Measurements from ENCODE around the gene ELAVL3. TPM values are rescaled to one million over a fixed set of nuclear protein-coding genes. Genes with fewer than 3 reads are reported as not detected.

The ELAVL3 gene
- polyA plus RNA-seq, 1 donor from 2014 or later = 38.7 TPM

GRCh38 chr19:11422163-11423065, 58.4 kb downstream of the ELAVL3 start:
- H3K27me3 ChIP-seq (ENCODE audit: insufficient read depth, low read depth, low read length) = peaks cover 64% of the 10 kb centered on the region
- no peak overlapping the region for H2AFZ ChIP-seq (ENCODE audit: low read depth, low read length)
- H3K27ac ChIP-seq (ENCODE audit: low read length) = no peak overlapping the region
- H4K20me1 ChIP-seq (ENCODE audit: insufficient read depth) = no peaks in the 10 kb centered on the region
- H3K79me2 ChIP-seq (replicated peaks; ENCODE audit: insufficient read depth, low read length) = no peaks in the 10 kb centered on the region
- H3K9me3 ChIP-seq (ENCODE audit: low read length) = peaks cover 11% of the 10 kb centered on the region
- H3K4me2 ChIP-seq (ENCODE audit: low read length) = no peak overlapping the region
- H3K36me3 ChIP-seq (ENCODE audit: insufficient read depth, low read length) = no peaks in the 10 kb centered on the region
- no peaks in the 10 kb centered on the region for H3F3A ChIP-seq (ENCODE audit: insufficient read depth, low read length, poor library complexity, severe bottlenecking)
- H3K4me3 ChIP-seq (ENCODE audit: low read length) = no peak overlapping the region
- H3K9me2 ChIP-seq (ENCODE audit: insufficient read depth, low read length) = no peaks in the 10 kb centered on the region
- H3K9ac ChIP-seq (ENCODE audit: low read length) = no peak overlapping the region
- TF ChIP-seq MXI1 (conservative IDR thresholded peaks at IDR 0.05; ENCODE audit: poor library complexity, severe bottlenecking) (no peak), REST (IDR thresholded peaks at IDR 0.05; ENCODE audit: borderline replicate concordance) (no peak), RAD21 (conservative IDR thresholded peaks at IDR 0.05) (no peak), EP300 (conservative IDR thresholded peaks at IDR 0.05; ENCODE audit: poor library complexity, severe bottlenecking) (no peak), POLR2AphosphoS5 (IDR thresholded peaks at IDR 0.05) (no peak)

- Histone ChIP-seq H3F3A (ENCODE audit: insufficient read depth, low read length, poor library complexity, severe bottlenecking) (no peaks in the 10 kb centered on the region), H4K20me1 (ENCODE audit: insufficient read depth) (no peaks in the 10 kb centered on the region), H3K9ac (ENCODE audit: low read length) (no peak overlapping the region), H3K36me3 (ENCODE audit: insufficient read depth, low read length) (no peaks in the 10 kb centered on the region), H3K4me2 (ENCODE audit: low read length) (no peak overlapping the region), H3K27me3 (ENCODE audit: insufficient read depth, low read depth, low read length) (peaks cover 73% of the 10 kb centered on the region), H2AFZ (ENCODE audit: low read depth, low read length) (no peak overlapping the region), H3K9me3 (ENCODE audit: low read length) (peaks cover 11% of the 10 kb centered on the region), H3K4me3 (ENCODE audit: low read length) (no peak overlapping the region), H3K79me2 (replicated peaks; ENCODE audit: insufficient read depth, low read length) (no peaks in the 10 kb centered on the region), H3K27ac (ENCODE audit: low read length) (no peak overlapping the region), H3K9me2 (ENCODE audit: insufficient read depth, low read length) (no peaks in the 10 kb centered on the region)
- TF ChIP-seq POLR2AphosphoS5 (IDR thresholded peaks at IDR 0.05) (no peak), EZH2 (IDR thresholded peaks at IDR 0.05; ENCODE audit: borderline replicate concordance, insufficient read depth, low read length, poor library complexity, severe bottlenecking) (no peak), SMC3 (conservative IDR thresholded peaks at IDR 0.05; ENCODE audit: poor library complexity) (no peak), REST (IDR thresholded peaks at IDR 0.05; ENCODE audit: borderline replicate concordance) (no peak)
Measured at GRCh38 chr19:11421371-11422098, 59.3 kb downstream of the ELAVL3 start.
